AML-193 (cell line): ENCODE measurements around the gene NR5A2.

ENCODE experiments used
- DNase-seq, 2 experiments: peaks; one replicate each; lab custom pipeline; 2025; lab: John Stamatoyannopoulos, UW

Gene NR5A2

DNA sequence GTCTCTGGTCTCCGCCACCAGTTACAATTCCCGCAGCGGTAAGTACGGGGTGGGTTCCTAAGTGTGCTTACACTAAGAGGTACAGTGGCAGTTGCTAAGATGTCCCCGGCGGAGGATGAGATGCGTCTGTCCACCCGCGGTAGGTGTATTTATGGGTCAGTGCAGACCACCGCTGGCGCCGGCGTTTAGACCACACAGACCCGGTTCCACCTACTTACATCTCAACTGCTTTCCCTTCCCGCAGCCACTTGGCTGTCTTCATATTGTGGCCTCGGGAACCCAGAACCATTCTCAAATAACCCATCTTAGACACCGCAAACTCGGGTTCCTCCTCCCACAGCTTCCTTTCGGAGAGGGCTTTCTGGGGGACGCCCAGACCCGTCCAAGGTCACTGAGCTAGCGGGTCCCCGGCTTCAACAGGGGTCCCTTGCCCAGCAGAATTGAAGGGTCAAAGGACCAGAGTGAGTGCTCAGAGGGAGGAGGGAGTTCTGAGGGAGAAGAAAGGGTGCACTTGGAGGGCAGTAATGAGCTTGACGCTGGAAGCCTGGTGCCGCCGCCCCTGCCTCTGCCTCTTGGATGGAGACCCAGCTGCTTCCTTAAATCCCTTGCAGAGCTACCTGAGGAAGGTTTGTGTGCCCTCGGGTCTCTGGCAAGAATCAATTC, 8.6 kb downstream of the NR5A2 start:
- no peak for DNase-seq

DNA sequence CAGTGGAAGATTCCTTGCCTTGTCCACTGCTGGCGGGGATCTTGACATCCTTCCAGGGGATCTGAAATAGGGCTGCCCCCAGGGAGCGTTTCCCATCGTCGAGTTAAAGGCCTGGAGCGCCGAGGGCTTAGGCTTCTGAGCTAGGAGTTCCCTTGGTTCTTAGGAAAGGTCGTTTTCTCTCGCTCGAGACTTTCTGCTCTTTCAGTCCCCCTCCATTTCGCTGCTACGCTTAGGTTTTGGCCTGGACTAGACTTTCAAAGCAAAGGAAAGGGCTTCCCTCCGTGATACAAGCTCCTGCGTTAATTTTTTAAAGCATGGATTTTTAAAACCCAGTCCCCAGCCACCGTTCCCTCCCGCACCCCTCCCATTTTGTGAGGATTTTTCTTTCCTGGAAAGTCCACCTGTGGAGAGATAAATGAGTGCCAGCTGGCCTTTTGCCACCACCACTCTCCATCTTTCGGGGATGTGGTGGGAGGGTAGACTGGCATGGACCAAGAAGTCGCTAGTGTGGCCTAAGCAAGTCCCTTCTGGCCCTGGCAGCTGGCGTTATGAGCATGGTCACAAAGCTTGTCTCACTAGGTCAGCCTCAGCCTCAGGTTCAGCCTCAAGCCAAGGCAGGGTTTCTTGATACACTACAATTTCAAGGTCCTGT, 9.2 kb downstream of the NR5A2 start:
- no peak for DNase-seq

DNA sequence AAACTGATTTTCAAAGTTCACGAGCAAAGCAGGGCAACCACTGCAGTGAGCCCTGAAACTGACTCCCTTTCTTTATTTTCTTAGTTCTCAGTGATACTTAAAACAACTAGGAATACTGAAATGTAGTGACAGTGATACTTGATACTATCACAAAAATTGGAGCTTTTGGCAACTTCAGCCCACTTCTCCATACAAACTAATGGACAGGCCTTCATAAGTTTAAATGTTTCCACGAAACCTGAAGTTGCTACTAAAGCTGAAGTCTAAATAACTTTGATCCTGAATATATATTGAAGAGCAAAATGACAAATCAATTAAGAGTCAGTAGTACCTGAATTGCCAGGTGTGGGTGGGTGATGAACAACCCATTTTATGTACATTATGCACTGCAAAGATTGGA, 10.0 kb downstream of the NR5A2 start:
- no peak for DNase-seq

DNA sequence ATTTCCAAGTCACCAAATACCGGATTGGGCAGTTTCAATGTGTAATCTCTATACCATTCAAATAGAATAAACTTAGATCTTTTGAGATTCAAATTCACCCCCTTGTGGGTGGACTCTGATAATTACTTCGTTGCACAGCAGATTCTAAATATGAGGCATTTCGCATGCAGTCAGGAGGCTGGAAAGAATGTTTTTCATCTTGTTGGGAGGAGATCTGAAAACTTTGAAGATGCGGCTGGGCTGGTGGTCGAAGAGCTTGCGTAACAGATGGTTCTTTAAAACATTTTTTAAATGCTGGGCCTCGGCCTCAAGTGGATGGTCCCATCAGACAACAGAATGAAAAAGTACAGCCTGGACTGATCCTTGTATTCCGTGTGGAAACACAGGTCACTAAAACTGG, 10.4 kb downstream of the NR5A2 start:
- no peak for DNase-seq

DNA sequence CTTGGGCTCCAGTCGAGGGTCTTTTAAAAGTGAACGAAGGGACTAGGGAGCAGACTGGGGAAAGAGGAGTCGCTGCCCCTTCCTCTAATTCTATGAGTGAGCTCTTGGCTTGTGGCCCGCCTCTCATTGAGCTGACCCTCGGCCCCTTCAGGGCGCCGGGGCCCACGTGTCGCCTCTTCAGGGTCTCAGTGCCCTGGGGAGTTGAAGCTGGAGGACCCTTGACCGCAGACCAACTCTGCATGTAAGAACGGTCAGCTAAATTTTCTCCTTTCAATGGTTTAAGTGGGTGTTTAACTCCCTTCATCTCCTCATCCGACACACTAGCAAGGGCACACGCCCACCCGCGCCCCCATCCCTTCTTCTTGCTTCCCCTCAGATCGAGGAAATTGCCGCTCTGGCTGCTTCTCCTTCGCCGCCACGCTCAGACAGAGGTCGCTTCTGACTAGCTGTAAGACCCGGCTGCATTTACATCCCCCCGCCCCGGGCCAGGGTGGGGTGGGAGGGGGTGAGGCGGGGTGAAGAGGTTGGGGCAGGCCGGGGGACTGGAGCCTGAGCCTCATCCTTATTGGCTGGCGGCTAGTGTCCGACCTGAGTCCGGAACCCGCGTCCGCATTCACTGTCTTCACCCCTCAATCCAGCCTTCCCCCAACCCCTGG, 10.9 kb downstream of the NR5A2 start:
- DNase-seq: no peak

DNA sequence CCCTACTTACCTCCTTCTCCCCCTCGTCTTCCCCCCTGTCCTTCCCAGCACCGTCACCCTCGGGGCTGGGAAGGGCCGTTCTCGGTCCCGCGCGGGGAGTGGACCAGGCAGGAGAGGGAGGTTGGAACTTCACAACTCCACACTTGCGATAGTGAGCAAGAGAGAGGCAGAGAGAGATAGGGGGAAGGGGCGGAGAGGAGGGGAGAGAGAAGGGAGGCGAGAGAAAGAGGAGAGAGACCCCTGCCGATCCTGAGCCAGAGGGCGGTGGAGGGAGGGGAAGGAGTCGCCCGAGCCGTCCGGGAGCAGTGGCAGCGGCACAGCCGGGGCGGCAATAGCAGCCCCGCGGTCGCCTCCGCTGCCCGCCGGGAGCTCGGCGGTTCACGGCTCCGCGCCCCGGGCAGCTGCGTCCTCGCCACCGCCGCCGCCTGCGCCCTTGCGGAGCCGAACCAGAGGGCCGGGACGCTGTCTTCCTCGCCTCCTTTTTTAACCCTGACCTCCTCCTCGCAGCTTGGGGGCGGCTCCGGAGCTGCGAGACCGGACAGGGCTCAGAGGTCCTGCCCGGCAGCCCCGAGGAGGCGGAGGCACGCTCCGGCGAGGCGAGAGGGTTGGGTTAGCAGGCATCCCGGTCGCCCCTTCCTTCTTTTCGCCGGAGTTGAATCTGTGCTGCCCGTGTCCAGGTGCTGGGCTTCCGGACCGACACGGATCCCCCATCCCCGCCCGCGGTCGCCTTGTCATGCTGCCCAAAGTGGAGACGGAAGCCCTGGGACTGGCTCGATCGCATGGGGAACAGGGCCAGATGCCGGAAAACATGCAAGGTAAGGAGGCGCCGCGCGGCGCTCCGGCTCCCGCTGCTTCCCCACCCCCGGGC, 11.7 kb downstream of the NR5A2 start:
- peak; percentile 13 to 29 for DNase-seq

DNA sequence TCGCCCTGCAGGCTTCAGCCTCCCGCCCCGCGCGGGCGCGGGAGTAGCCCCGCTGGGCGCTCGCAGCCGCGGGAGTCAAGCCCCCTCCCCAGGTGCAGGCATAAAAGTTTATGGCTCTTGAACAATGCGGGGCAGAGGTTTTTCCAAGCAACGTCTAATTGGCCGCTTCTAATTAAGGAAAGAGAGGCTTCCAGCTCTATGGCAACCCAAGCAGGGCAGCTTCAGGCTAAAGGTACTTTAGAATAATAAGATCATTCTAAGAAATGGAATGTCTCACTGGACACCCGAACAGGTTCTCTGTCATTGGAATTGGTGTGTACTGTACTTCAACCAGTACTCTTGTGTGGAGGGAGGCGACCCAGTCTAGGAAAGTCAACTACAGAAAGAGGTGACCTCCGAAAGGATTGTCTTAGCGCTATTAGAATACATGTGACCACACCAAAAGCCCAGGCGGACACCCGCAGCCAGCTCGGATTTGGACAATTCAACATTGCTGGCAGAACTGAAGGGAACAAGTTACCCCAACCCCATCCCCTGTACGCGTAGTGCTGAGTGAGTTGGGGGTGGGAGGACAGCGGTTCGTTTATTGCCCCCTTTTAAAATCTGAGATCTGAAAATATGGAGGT, 12.5 kb downstream of the NR5A2 start:
- DNase-seq: no peak

DNA sequence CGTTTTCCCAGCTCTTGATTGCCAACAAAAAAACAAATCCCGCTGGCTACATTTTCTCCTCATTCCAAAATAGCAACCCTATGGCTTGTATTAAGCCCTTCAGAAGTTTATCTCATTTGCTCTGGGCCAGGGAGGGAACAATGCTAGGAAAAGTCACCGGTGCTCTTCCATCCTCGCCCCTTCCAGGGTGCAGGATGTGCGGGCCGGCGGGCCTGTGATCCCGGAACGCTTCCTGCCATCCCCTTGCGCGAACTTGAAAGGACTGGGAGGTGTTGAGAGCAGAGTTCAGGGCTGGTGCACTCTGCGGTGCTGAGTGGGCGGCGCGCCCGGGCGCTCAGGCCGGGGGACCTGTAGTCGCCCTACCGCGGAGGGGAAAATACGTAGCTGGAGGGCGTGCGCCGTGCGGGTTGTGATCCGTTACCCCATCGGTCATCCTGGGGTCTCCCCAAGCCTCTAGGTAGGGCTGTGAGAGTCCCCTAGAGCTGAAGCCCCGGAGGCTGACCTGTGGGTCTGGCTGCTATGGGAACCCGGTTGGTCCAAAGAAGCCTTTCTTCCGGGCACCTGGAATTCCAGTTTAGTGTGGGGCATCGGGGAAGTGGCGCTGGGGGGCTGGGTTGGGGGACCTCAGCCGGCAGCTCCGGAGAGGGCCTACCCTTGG, 13.1 kb downstream of the NR5A2 start:
- DNase-seq: no peak

DNA sequence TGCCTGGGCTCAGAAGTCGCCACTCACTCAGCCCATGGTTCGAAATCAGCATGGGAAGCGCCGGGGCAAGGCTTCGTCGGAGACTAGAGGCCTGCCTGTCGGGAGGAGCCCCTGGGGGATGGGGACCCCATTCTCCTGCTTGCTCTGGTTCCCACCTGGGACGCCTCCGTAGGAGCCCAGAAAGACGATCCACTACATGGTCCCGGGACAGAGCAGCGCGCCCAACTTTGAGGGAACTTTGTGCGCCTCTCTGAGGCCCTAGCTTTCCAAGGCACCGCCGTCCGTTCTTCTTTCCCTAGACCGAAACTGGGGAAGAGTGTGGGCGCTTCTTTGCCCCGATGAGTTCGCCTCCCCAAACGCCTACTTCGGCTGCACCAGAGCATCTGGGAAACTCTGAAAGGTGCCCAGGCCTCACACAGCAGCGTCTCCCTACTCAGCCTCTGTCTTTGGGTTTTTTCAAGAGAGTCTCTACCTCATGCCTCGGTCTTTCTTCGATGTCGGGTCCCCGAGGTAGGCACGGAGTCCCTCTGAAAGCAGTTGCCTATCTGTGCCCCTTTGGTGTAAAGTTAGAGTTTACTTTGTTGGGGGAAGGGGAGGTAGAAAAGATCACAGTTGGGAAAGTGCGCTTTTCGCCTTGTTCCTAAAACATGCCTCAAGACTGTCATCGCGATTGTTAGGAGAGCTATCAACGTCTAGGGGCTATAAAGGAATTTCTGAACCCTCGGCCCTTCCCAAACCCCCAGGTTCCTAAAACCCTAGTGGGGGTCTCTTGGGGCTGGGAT, 14.0 kb downstream of the NR5A2 start:
- DNase-seq: no peak

DNA sequence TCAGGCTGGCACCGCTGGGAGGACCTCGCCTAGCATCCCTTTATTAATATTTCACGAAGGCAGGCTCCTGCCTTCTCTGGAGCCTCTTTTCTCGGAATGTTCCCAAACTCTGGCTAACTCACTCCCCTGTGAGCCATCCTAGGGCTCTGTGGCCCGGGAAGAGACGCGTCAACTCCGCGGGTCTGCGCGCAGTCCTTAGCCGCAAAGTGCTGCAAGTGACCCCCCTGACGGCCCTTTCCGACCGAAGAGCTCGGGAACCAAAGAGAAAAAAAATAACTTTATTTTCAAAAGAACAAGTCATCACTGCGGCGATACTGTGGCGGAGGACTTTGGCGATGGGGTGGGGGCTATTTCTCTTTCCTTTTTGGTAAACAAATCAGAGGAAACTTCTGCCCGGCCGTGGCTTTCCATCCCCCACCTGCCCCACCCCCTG, 14.6 kb downstream of the NR5A2 start:
- no peak for DNase-seq

DNA sequence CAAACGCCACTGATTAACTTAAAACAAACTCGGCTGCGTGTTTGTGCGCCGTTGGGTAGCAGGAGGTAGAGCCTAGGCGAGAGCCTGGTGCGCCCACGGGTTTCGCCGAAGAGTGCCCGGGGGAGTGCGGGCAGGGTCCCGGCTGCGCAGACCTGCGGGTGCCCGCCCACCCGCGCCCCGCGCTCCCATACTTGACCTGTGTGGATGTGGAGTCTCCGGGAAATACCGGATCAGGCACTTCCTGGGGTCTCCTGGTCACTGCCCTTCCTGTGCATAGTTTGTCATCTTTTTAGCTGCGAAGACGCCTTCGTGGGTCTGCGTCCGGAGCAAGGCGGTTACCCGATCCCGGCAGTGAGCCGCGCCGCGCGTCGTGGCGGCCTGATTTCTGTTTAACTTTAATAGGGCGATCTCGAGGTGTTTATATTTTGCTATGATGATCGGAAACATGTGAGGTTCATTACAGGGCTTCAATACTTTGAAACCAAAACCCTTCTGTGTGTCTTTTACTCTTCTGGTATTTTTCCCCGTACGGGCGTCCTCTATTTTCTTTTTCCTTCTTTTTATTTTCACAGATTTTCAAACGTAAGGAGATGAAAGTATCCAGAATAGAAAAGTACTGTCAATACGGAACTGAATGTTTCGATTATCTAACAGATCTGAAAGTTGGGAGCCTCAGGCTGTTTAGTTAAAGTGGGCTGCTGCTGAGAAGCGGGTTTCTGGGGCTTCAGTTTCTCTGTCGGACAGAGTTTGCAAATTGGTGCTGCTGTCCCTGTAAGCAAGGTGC, 15.2 kb downstream of the NR5A2 start:
- no peak for DNase-seq

DNA sequence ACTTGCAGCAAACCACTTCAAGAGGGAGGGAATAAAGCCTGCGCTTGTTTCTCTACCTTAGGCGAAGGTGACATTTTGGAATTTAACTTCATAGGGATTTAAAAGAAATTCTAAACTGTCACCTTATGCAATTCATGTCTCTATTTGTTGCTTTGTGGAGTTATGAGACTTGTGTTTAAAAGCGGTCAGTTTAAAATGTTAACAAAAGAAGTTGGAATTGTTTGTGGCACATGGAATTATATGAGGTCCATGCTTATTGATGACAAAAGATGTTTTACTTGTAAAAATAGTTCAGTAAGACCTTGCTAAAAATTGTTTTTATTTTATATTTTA, 15.8 kb downstream of the NR5A2 start:
- DNase-seq: no peak

DNA sequence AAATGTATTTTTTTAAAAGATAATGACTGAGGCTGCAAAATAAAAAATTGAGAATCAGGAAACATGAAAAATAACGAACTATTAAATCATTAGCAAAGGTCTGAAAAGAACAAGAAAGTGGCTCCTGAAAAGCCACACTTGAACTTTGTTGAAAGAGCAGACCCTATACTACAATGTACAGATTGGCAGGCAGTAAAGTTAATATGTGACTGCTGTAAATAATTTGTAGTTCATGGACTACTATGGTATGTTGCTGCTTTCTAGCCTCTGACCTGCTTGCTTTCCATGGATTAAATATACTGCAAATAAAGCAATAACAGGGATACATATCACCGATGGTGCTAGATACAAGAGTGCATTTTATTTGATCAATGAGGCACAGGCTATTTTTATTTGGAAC, 18.6 kb downstream of the NR5A2 start:
- no peak for DNase-seq

DNA sequence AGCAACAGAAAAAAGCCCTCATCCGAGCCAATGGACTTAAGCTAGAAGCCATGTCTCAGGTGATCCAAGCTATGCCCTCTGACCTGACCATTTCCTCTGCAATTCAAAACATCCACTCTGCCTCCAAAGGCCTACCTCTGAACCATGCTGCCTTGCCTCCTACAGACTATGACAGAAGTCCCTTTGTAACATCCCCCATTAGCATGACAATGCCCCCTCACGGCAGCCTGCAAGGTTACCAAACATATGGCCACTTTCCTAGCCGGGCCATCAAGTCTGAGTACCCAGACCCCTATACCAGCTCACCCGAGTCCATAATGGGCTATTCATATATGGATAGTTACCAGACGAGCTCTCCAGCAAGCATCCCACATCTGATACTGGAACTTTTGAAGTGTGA, 20.7 kb downstream of the NR5A2 start:
- DNase-seq: no peak

DNA sequence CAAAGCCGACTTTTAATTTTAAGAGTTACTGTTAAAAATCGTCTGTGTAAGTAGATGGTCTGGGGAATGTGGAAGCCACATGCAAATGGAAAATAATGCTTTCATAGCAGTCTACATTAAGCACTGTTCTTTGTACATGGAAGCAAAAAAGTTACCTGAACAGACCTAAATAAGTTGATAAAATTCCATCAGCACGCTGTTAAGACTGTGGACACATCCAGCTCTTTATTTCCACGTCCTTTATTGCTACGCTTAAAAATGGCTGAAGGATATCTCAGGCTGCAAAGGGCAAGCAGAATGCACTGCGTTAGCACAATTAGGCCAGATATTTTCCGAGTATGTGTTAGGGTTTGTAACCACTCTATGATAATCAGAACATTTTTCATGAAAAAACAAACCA, 22.3 kb downstream of the NR5A2 start:
- no peak for DNase-seq

DNA sequence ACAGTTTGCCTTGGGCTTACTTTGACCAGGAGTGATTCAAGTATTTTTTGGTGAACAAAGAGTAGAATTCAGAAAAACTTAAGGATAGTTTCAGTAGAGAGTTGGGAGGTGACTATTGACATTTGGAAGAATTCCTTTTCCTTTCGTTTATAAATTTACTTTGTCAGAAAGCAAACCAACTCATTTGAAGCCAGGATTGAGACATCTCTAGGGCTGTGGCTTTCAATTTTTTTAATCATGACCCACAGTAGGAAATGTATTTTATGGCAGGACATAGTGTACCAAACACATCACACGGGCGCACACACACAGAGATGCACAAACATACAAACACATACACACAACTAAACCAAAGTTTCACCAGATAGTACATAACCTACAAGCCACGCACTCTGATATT, 24.1 kb downstream of the NR5A2 start:
- DNase-seq: no peak

DNA sequence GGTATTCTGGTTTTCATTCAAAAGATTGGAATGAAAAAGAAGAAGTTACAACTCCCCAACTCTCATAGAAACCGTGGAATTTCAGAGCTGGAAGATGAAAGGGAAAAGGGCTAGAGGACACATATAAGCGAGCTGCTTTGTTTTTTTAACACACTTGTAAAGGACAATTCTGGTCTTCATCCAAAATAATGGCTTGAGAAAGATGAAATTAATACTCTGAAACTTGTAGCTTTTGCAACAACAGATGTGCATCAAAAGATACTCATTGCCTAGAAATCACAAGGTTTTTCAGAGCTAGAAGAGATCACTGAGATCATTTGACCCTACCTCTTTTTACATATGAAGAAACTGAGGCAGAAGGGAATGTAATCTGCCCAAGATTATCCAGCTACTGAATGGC, 25.6 kb downstream of the NR5A2 start:
- no peak for DNase-seq

DNA sequence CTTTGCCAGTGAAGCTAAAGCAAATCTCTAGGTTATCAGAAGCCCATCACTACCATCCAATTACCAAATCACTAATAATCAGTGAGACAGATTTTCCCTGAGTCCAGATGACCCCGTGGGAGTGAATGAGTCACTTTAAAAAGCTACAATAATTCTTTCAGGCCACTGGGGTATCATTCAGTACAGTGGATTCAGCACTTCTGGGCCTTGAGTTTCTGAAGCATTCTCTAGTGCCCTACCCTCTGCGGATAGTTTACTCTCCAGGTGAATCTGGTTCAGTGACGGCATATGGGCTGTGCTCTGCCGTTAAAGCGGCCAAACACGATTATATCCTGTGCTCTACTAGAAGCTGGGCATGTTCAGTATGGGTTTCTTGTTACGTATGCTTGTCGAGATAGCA, 26.1 kb downstream of the NR5A2 start:
- no peak for DNase-seq

DNA sequence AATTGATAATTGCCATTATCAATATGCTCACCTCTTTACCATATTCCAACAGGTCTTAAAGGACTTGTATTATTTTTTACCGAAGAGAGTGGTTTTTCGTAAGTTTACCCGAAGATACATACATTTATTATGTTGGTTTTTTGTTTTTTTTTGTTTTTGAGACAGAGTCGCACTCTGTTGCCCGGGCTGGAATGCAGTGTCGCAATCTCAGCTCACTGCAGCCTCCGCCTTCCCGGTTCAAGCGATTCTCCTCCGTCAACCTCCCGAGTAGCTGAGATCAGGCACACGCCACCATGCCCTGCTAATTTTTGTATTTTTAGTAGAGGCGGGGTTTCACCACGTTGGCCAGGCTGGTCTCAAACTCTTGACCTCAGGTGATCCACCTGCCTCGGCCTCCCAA, 30.8 kb downstream of the NR5A2 start:
- no peak for DNase-seq

DNA sequence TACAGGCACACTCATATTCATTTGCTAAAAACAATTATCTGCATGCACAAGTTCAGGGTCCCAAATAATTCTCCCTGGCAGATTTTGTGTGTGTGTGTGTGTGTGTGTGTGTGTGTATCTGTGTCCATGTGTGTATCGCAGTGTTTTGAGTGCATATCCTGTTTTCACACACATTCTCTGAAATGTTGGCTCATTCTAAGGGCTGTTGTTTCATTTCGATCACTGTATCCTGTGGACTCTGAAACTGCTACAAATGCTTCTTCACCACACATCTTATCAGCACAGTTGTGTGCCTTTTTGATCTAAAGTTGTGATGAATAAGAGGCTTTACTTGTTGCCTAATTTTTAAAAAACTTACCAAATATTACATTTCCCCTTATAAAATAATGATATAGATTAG, 34.6 kb downstream of the NR5A2 start:
- no peak for DNase-seq
